Measurements from ENCODE around the gene PDE5A. TPM values are rescaled to one million over a fixed set of nuclear protein-coding genes. Genes with fewer than 3 reads are reported as not detected.

The PDE5A gene
- total RNA-seq, 2 experiments from 2014 or later: 0.15 to 0.21 TPM

GRCh38 chr4:119518230-119518892, 110.2 kb downstream of the PDE5A start:
- Mint-ChIP-seq H3K4me1 (no peaks in the 10 kb centered on the region), H3K4me3 (no peak overlapping the region), H3K27ac (no peak overlapping the region), H3K27me3 (no peaks in the 10 kb centered on the region), H3K36me3 (ENCODE audit: low read depth) (peaks cover 30% of the 10 kb centered on the region), H3K9me3 (no peaks in the 10 kb centered on the region)
- POLR2A ChIA-PET: no interaction called here
- DNase-seq: no peak
- CTCF ChIA-PET: interaction anchor here (1.0 kb wide), 1 partner anchor 16 kb away, joined by 3 read pairs; no protein-coding TSS in a partner anchor

GRCh38 chr4:119517361-119518229, 111.0 kb downstream of the PDE5A start:
- Mint-ChIP-seq H3K9me3 (no peaks in the 10 kb centered on the region), H3K27me3 (no peaks in the 10 kb centered on the region), H3K4me1 (no peaks in the 10 kb centered on the region), H3K36me3 (ENCODE audit: low read depth) (peaks cover 35% of the 10 kb centered on the region), H3K27ac (no peak overlapping the region), H3K4me3 (no peak overlapping the region)
- no peak for DNase-seq
- ChIA-PET POLR2A (no interaction called here), CTCF (interaction anchor here (1.0 kb wide), 1 partner anchor 15 kb away, joined by 3 read pairs; no protein-coding TSS in a partner anchor)

- Mint-ChIP-seq H3K9me3 (no peaks in the 10 kb centered on the region), H3K27ac (no peak overlapping the region), H3K4me1 (no peaks in the 10 kb centered on the region), H3K27me3 (no peaks in the 10 kb centered on the region), H3K4me3 (no peak overlapping the region), H3K36me3 (ENCODE audit: low read depth) (peaks cover 18% of the 10 kb centered on the region)
- POLR2A ChIA-PET: no interaction called here
- DNase-seq: no peak
- CTCF ChIA-PET: no interaction called here
Measured at GRCh38 chr4:119512398-119512797, 116.2 kb downstream of the PDE5A start.

GRCh38 chr4:119510395-119511149, 118.0 kb downstream of the PDE5A start:
- no peak overlapping the region for H3K4me3 Mint-ChIP-seq
- H3K27ac Mint-ChIP-seq: no peak overlapping the region
- H3K4me1 Mint-ChIP-seq: no peaks in the 10 kb centered on the region
- ChIA-PET CTCF (no interaction called here), POLR2A (no interaction called here)
- H3K9me3 Mint-ChIP-seq: no peaks in the 10 kb centered on the region
- H3K27me3 Mint-ChIP-seq: no peaks in the 10 kb centered on the region
- DNase-seq: no peak
- H3K36me3 Mint-ChIP-seq (ENCODE audit: low read depth): peaks cover 18% of the 10 kb centered on the region

GRCh38 chr4:119508281-119508680, 120.3 kb downstream of the PDE5A start:
- peaks cover 17% of the 10 kb centered on the region for H3K36me3 Mint-ChIP-seq (ENCODE audit: low read depth)
- no peak for DNase-seq
- POLR2A ChIA-PET: no interaction called here
- no peak overlapping the region for H3K27ac Mint-ChIP-seq
- CTCF ChIA-PET: no interaction called here
- no peaks in the 10 kb centered on the region for H3K4me1 Mint-ChIP-seq
- H3K9me3 Mint-ChIP-seq: no peaks in the 10 kb centered on the region
- no peaks in the 10 kb centered on the region for H3K27me3 Mint-ChIP-seq
- no peak overlapping the region for H3K4me3 Mint-ChIP-seq

- DNase-seq: no peak
- ChIA-PET CTCF (no interaction called here), POLR2A (no interaction called here)
- Mint-ChIP-seq H3K27me3 (no peaks in the 10 kb centered on the region), H3K4me3 (no peak overlapping the region), H3K9me3 (no peaks in the 10 kb centered on the region), H3K4me1 (no peaks in the 10 kb centered on the region), H3K36me3 (ENCODE audit: low read depth) (peaks cover 9% of the 10 kb centered on the region), H3K27ac (no peak overlapping the region)
Measured at GRCh38 chr4:119506806-119507205, 121.8 kb downstream of the PDE5A start.

GRCh38 chr4:119504616-119505015, 124.0 kb downstream of the PDE5A start:
- H3K27me3 Mint-ChIP-seq: no peaks in the 10 kb centered on the region
- no peaks in the 10 kb centered on the region for H3K4me1 Mint-ChIP-seq
- no peak overlapping the region for H3K27ac Mint-ChIP-seq
- ChIA-PET POLR2A (no interaction called here), CTCF (no interaction called here)
- H3K4me3 Mint-ChIP-seq: no peak overlapping the region
- DNase-seq: no peak
- H3K9me3 Mint-ChIP-seq: no peaks in the 10 kb centered on the region
- peaks cover 20% of the 10 kb centered on the region for H3K36me3 Mint-ChIP-seq (ENCODE audit: low read depth)

GRCh38 chr4:119501740-119502139, 126.9 kb downstream of the PDE5A start:
- Mint-ChIP-seq H3K27me3 (no peaks in the 10 kb centered on the region), H3K4me3 (no peak overlapping the region), H3K9me3 (no peaks in the 10 kb centered on the region), H3K36me3 (ENCODE audit: low read depth) (peaks cover 23% of the 10 kb centered on the region), H3K27ac (no peak overlapping the region), H3K4me1 (peaks cover 5% of the 10 kb centered on the region)
- CTCF ChIA-PET: no interaction called here
- POLR2A ChIA-PET: no interaction called here
- DNase-seq: no peak

GRCh38 chr4:119498527-119498926, 130.1 kb downstream of the PDE5A start:
- peaks cover 5% of the 10 kb centered on the region for H3K4me1 Mint-ChIP-seq
- DNase-seq: no peak
- ChIA-PET CTCF (no interaction called here), POLR2A (no interaction called here)
- peaks cover 26% of the 10 kb centered on the region for H3K36me3 Mint-ChIP-seq (ENCODE audit: low read depth)
- H3K4me3 Mint-ChIP-seq: no peak overlapping the region
- no peaks in the 10 kb centered on the region for H3K9me3 Mint-ChIP-seq
- H3K27ac Mint-ChIP-seq: no peak overlapping the region
- H3K27me3 Mint-ChIP-seq: no peaks in the 10 kb centered on the region

- H3K36me3 Mint-ChIP-seq (ENCODE audit: low read depth): peaks cover 9% of the 10 kb centered on the region
- CTCF ChIA-PET: interaction anchor here (1.4 kb wide), 1 partner anchor 183 kb away, joined by 4 read pairs; no protein-coding TSS in a partner anchor
- peaks cover 5% of the 10 kb centered on the region for H3K4me1 Mint-ChIP-seq
- no peaks in the 10 kb centered on the region for H3K9me3 Mint-ChIP-seq
- DNase-seq: no peak
- H3K27ac Mint-ChIP-seq: no peak overlapping the region
- no peaks in the 10 kb centered on the region for H3K27me3 Mint-ChIP-seq
- POLR2A ChIA-PET: no interaction called here
- H3K4me3 Mint-ChIP-seq: no peak overlapping the region
Measured at GRCh38 chr4:119493886-119494285, 134.7 kb downstream of the PDE5A start.

GRCh38 chr4:119493419-119493818, 135.2 kb downstream of the PDE5A start:
- POLR2A ChIA-PET: no interaction called here
- H3K4me3 Mint-ChIP-seq: no peak overlapping the region
- CTCF ChIA-PET: interaction anchor here (1.4 to 1.5 kb wide), 2 partner anchors 9 to 183 kb away, joined by 3 to 4 read pairs; no protein-coding TSS in a partner anchor
- DNase-seq: no peak
- no peak overlapping the region for H3K27ac Mint-ChIP-seq
- H3K27me3 Mint-ChIP-seq: no peaks in the 10 kb centered on the region
- no peaks in the 10 kb centered on the region for H3K9me3 Mint-ChIP-seq
- peaks cover 2% of the 10 kb centered on the region for H3K4me1 Mint-ChIP-seq
- H3K36me3 Mint-ChIP-seq (ENCODE audit: low read depth): peaks cover 9% of the 10 kb centered on the region

- Mint-ChIP-seq H3K27me3 (no peaks in the 10 kb centered on the region), H3K27ac (no peak overlapping the region), H3K4me3 (no peak overlapping the region), H3K4me1 (no peaks in the 10 kb centered on the region), H3K36me3 (ENCODE audit: low read depth) (peaks cover 6% of the 10 kb centered on the region), H3K9me3 (peaks cover 2% of the 10 kb centered on the region)
- ChIA-PET CTCF (interaction anchor here (1.1 kb wide), 1 partner anchor 68 kb away, joined by 3 read pairs; no protein-coding TSS in a partner anchor), POLR2A (no interaction called here)
- DNase-seq: no peak
Measured at GRCh38 chr4:119490335-119490734, 138.3 kb downstream of the PDE5A start.

- CTCF ChIA-PET: no interaction called here
- no peak for DNase-seq
- Mint-ChIP-seq H3K36me3 (ENCODE audit: low read depth) (peaks cover 9% of the 10 kb centered on the region), H3K27me3 (no peaks in the 10 kb centered on the region), H3K27ac (no peak overlapping the region), H3K4me3 (no peak overlapping the region), H3K4me1 (no peaks in the 10 kb centered on the region), H3K9me3 (peaks cover 8% of the 10 kb centered on the region)
- POLR2A ChIA-PET: no interaction called here
Measured at GRCh38 chr4:119489305-119489704, 139.3 kb downstream of the PDE5A start.
